BJ (cell line): ENCODE measurements around the gene TUBB4B. TPM values are rescaled to one million over a fixed set of nuclear protein-coding genes. Genes with fewer than 3 reads are reported as not detected.

ENCODE experiments used
- CTCF ChIA-PET: fragments of 350-600 bp; formaldehyde crosslinking; extraction: SDS; loops from one replicate; lab custom pipeline; 2021; ENCODE audit warnings: antibody characterized with exemption, inconsistent platforms; lab: Yijun Ruan, JAX
- POLR2A ChIA-PET: fragments of 300-600 bp; sonication (Branson Sonifier 250); formaldehyde crosslinking; extraction: SDS; loops from one replicate; lab custom pipeline; 2021; ENCODE audit warnings: antibody characterized with exemption; lab: Charles Lee
- DNase-seq: peaks from one replicate; pipeline ENCODE4 v3.0.0-alpha.2; 2011; ENCODE audit warnings: low read depth
- H3K27me3 ChIP-seq: 2 replicates; pipeline ENCODE4 v1.6.0; 2011; ENCODE audit warnings: low read length; ENCODE audit not compliant: control insufficient read depth, insufficient read depth
- H3K36me3 ChIP-seq: 2 replicates; pipeline ENCODE4 v1.5.1; 2011; ENCODE audit warnings: low read length; ENCODE audit not compliant: control insufficient read depth, insufficient read depth
- H3K4me3 ChIP-seq: 2 replicates; pipeline ENCODE4 v1.5.1; 2011; ENCODE audit warnings: low read depth, mild to moderate bottlenecking, control low read depth, low read length
- polyA plus RNA-seq: library from polyadenylated mRNA; depleted of rRNA; stranded (reverse); fragments of >200 nt; gene quantifications from 2 replicates; pipeline ENCODE4 v1.2.3, GENCODE V29; 2011
- TF ChIP-seq, protein P1 (sequence below): IDR thresholded peaks from 2 replicates; pipeline ENCODE4 v1.5.1; 2011; ENCODE audit warnings: low read depth, mild to moderate bottlenecking, control low read depth, inconsistent platforms, low read length, moderate library complexity; ENCODE audit not compliant: insufficient read depth

Gene TUBB4B
- polyA plus RNA-seq, 1 experiment = 385 TPM

DNA sequence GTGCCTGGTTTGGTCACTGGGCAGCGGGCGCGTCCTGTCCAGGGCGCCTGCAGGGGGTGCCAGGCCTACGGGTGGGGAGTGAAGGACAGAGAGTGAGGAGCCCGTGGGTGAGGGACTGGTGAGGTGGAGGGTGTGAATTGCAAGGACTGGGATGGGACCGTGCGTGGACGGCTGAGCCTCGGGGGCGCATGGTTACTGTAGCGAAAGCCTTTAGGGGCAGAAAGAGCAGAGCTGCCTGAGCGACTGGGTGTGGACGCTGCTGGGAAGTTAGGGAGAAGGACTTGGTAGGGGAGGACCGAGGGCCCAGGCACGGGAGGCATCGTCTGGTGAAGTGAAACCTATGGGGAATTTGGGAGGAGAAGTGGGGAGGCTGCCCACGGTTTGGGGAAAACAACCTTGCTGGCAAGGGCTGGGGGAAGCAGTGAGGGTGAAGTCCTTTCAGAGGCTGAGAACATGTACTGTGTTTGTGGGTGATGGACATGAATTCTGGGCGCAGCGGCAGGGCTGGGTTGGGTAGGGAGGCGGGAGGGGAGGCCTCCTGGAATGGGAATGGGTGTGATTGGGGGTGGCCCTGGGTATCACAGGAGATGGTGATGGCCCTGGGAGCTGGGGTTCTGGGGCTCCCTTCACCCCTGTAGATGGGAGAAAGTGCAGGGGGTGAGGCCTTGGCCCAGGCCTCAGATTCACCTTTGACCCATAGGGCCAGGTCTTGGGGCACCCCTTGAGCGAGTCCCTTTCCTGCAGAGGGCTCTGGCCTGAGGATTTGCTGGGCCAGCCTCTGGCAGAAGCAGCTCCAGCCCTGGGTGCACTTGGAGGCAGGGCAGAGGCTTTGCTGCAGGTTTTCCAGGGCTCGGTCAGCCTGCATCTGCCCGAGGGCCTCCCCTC is 34.7 kb downstream of the TUBB4B start:
- TF ChIP-seq, protein P1, sequence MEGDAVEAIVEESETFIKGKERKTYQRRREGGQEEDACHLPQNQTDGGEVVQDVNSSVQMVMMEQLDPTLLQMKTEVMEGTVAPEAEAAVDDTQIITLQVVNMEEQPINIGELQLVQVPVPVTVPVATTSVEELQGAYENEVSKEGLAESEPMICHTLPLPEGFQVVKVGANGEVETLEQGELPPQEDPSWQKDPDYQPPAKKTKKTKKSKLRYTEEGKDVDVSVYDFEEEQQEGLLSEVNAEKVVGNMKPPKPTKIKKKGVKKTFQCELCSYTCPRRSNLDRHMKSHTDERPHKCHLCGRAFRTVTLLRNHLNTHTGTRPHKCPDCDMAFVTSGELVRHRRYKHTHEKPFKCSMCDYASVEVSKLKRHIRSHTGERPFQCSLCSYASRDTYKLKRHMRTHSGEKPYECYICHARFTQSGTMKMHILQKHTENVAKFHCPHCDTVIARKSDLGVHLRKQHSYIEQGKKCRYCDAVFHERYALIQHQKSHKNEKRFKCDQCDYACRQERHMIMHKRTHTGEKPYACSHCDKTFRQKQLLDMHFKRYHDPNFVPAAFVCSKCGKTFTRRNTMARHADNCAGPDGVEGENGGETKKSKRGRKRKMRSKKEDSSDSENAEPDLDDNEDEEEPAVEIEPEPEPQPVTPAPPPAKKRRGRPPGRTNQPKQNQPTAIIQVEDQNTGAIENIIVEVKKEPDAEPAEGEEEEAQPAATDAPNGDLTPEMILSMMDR = no peak
- H3K27me3 ChIP-seq = no peaks in the 10 kb centered on the region
- ChIA-PET CTCF (interaction anchor here (0.8 to 2.3 kb wide), 6 partner anchors 8 to 130 kb away, joined by 3 to 11 read pairs (median 4); no protein-coding TSS in a partner anchor), POLR2A (no interaction called here)
- H3K4me3 ChIP-seq = no peak overlapping the region
- DNase-seq = no peak
- peaks cover 24% of the 10 kb centered on the region for H3K36me3 ChIP-seq

DNA sequence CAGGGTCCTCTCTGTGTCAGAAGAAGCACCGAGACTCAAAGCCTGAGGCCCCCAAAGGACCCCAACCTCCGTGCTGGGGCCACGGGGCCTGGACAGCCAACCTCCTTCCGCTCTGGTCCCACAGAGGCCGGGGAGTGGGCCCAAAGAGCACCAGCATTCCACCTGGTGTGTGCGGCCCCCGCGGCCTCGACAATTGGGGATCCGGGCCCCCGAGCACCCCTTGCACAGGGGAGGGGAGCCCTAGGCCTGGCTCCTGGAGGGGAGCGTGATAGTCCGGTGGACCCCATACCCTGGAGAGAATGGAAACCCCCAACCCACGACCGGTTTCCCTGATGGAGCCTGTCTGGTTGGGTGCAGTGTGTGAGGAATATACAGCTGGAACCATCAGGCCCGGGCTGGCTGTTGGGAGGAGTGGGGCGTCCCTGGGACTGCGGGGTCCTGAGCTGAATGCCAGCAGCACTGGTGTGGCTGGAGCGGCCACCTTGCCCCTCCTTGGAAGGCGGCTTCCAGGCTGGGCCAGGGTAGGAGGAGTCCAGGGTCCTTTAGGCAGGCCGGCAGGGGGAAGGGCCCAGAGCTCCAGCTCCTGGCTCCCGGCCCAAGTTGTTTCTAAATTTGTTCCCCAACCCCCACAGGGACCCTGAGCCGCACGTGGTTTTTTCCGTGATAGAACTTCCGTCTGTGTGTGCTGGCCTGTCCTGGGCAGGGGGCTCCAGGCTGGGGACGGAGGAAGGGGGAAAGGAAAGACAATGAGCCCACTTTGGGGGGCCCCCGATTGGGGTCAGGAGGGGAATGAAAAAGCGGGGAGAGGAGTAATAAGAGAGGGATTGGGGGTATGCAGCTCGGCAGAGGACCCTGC is 35.6 kb downstream of the TUBB4B start:
- peak overlapping the region; percentile 88 for H3K4me3 ChIP-seq
- CTCF ChIA-PET = interaction anchor here (0.9 to 2.3 kb wide), 10 partner anchors 8 to 248 kb away, joined by 3 to 11 read pairs (median 4); partner anchors contain the start of genes EXD3, NELFB and NOXA1
- POLR2A ChIA-PET = no interaction called here

DNA sequence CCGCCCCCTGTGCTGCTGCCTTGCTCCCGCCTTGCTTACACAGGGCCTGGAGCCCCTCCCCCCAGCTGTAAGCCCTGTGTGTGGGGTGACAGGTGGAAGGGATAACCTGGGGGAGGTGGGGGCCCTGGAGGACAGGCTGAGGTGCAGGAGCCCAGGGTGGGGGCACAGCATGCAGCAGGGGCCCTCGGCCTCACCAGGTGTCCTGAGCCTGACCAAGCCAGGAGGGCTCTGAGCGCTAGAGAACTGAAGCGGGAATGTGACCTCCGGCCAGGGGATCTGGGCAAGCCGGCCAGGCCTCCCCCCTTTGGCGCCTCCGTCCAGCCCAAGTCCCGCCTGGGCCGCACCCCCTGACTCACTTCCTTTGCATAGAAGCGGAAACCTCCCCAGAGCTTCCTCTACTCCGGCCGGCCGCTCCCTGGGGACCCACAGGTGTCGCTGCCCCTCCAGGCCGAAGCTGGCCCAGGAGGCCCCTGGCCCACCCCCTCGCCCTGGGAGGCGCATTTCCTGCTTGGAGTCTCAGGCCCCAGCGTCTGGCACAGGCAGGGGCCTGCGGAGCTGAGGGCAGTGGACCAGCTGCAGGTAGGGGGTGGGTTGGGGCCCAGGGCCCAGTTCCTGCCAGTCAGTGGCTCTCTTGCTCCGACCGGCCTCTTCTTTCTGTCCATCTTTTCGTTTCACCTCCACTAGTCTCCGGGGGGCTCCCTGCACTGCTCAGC is 36.4 kb downstream of the TUBB4B start, which contains the start of gene TOR4A:
Gene TOR4A (plus strand): TSS at position 398 of the 713 bp plus-strand sequence. CDS start 964 bp downstream, outside the sequence.
- ChIA-PET POLR2A (interaction anchor here (0.6 kb wide), 1 partner anchor 133 kb away, joined by 3 read pairs; no protein-coding TSS in a partner anchor), CTCF (interaction anchor here (0.7 to 2.3 kb wide), 9 partner anchors 9 to 247 kb away, joined by 3 to 11 read pairs (median 4); partner anchors contain the start of genes EXD3, NELFB and NOXA1)
- TF ChIP-seq, protein P1 = peak; percentile 57

More for the DNA sequence above, 35.6 kb downstream of the TUBB4B start:
- Histone ChIP-seq H3K36me3 (peaks cover 25% of the 10 kb centered on the region), H3K27me3 (no peaks in the 10 kb centered on the region)
- DNase-seq = no peak
- TF ChIP-seq, protein P1 = no peak

DNA sequence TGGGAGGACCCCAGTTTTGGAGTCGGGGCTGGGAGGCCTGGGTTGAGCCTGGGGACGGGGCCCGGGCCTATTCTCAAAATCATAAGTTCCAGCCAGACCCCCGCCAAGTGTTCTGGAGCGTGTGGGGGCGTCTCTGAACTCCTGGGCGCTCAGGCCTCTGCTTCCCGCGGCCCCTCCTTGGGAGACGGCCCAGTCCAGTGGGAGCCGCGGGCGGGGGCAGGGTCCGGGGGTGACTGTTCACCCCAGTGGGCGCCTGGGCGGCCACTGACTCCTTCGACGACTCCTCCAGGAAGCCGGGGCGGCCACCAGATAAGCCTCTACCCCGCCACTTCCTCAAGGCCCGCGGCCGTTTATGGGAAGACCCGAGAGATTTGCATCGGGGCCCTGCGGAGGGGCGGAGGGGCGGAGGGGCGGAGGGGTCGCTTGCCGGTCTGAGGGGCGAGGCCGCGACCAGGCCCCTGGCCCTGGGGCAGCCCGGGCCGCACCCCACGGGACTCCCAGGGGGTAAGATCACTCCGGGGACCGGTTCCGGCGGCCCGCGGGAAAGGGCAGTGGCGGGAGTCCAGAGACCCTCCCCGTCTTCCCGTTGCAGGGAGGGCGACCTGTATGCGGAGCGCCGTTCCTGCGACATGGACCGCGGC is 37.1 kb downstream of the TUBB4B start:
- Histone ChIP-seq H3K36me3 (peaks cover 22% of the 10 kb centered on the region), H3K4me3 (peak overlapping the region; percentile 88), H3K27me3 (no peaks in the 10 kb centered on the region)
- no peak for DNase-seq
- CTCF ChIA-PET = interaction anchor here (0.7 to 2.3 kb wide), 6 partner anchors 9 to 246 kb away, joined by 3 to 11 read pairs (median 4); partner anchors contain the start of genes EXD3, NELFB and NOXA1
- POLR2A ChIA-PET = interaction anchor here (0.6 kb wide), 1 partner anchor 133 kb away, joined by 3 read pairs; no protein-coding TSS in a partner anchor
- TF ChIP-seq, protein P1 = no peak

More for the DNA sequence above, 36.4 kb downstream of the TUBB4B start, which contains the start of gene TOR4A:
- Histone ChIP-seq H3K36me3 (peaks cover 21% of the 10 kb centered on the region), H3K4me3 (peak within 1 kb of the TSS; percentile 88), H3K27me3 (no peaks in the 10 kb centered on the region)
- DNase-seq = peak; percentile 31
